WI38 (cell line): ENCODE results near the gene COL28A1.

Experiments used
- H3K4me3 ChIP-seq: 2 replicates; pipeline ENCODE4 v1.5.1; 2011; ENCODE audit warnings: low read depth, mild to moderate bottlenecking, control low read depth, low read length
- TF ChIP-seq, protein P1 (sequence below): IDR thresholded peaks from 2 replicates; pipeline ENCODE4 v1.5.1; 2012; ENCODE audit warnings: low read depth, mild to moderate bottlenecking, control low read depth, low read length

COL28A1 gene

GRCh38 chr7:7510794-7511193 lies 24.9 kb downstream of the COL28A1 start:
- TF ChIP-seq, protein P1, sequence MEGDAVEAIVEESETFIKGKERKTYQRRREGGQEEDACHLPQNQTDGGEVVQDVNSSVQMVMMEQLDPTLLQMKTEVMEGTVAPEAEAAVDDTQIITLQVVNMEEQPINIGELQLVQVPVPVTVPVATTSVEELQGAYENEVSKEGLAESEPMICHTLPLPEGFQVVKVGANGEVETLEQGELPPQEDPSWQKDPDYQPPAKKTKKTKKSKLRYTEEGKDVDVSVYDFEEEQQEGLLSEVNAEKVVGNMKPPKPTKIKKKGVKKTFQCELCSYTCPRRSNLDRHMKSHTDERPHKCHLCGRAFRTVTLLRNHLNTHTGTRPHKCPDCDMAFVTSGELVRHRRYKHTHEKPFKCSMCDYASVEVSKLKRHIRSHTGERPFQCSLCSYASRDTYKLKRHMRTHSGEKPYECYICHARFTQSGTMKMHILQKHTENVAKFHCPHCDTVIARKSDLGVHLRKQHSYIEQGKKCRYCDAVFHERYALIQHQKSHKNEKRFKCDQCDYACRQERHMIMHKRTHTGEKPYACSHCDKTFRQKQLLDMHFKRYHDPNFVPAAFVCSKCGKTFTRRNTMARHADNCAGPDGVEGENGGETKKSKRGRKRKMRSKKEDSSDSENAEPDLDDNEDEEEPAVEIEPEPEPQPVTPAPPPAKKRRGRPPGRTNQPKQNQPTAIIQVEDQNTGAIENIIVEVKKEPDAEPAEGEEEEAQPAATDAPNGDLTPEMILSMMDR: no peak
- H3K4me3 ChIP-seq: no peak overlapping the region

- H3K4me3 ChIP-seq: no peak overlapping the region
- TF ChIP-seq, protein P1: no peak
Measured at GRCh38 chr7:7505915-7506314, 29.8 kb downstream of the COL28A1 start.

DNA sequence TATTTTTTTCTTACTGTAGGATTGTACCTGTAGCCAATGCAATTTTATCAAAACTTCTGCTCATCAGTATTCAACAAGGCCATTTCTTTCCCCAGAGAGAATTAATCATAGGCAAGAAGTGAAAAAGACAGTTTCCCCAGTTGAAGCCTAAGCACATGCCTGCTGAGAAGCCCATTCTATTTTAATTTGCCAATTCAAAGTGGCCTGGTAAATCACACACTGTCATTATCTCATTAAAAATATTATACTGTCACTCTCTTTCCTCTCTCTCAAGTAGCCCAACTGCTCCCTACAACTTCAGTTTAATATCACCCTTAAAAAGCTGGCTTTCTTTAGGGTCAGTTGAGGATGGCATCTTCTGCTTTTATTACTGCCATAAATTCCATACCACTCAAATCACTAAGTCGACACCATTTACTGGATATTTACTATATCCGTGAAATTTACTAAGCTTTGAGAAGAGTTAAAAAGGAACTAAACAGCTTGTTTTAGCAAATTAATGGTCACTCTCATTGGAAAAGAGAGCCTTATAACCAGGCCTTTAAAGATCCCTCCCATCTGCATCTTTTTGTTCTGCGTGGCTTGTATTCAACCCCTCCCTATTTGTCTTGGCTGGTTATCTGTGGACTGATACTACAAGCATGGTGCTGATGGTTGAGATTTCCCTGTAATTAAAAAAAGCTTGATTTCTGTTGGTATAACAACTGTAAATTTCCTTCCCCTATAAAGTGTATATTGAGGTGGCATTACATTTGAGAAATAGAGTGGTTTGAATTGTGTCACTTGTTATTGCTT lies 30.6 kb downstream of the COL28A1 start:
- TF ChIP-seq, protein P1: no peak
- H3K4me3 ChIP-seq: no peak overlapping the region

GRCh38 chr7:7499892-7500291 lies 35.8 kb downstream of the COL28A1 start:
- no peak overlapping the region for H3K4me3 ChIP-seq
- TF ChIP-seq, protein P1: no peak

GRCh38 chr7:7498856-7499255 lies 36.8 kb downstream of the COL28A1 start:
- TF ChIP-seq, protein P1: no peak
- H3K4me3 ChIP-seq: no peak overlapping the region

DNA sequence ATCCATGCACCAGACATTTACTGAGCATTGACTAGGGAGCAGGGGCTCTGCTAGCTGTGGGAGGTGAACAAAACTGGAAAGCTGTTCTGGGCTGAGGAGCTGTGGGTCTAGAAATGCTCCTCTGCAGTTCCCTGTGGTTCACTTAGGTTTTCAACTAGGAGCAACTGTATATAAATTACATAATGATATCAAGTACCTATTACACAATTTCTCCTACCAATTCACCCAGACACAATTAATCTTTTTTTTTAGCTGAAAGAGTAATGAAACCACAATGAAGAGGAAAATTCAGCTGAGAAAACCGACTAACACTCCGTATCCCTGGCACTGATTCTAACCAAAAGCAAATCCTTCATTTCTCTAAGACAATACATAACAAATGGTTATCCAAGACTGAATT lies 39.4 kb downstream of the COL28A1 start:
- TF ChIP-seq, protein P1: no peak

DNA sequence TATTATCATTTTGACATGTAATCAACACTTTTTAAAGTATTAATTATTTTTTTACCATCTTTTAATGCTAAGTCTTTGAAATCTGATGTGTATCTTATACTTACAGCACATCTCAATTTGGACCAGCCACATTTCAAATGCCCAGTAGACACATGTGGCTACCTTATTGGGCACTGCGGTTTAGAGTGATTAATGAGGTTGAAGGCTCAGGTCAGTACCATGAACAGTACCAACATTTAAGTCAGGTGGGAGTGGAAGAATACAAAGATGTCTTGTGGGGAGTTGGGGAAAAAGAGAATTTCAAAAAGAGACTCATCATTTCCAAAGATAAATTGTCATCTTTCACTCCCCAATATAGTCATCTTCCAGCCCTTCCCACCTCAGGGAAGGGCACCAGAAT lies 40.5 kb downstream of the COL28A1 start:
- TF ChIP-seq, protein P1: no peak
- no peak overlapping the region for H3K4me3 ChIP-seq

More for the DNA sequence above, 39.4 kb downstream of the COL28A1 start:
- H3K4me3 ChIP-seq: no peak overlapping the region
